Progenitor cell of endocrine pancreas (in vitro differentiated cells): ENCODE results near the gene SPTBN5. TPM values are rescaled to one million over a fixed set of nuclear protein-coding genes. Genes with fewer than 3 reads are reported as not detected.

Source experiments
- DNase-seq: peaks from one replicate; pipeline ENCODE4 v3.0.0; 2021; ENCODE audit warnings: low spot score; ENCODE audit not compliant: unreplicated experiment
- H3K27ac Mint-ChIP-seq: 2 replicates; pipeline ENCODE4 v1.8.0; 2021; ENCODE audit warnings: mild to moderate bottlenecking, moderate library complexity, mixed read lengths
- H3K27me3 Mint-ChIP-seq: 2 replicates; pipeline ENCODE4 v1.8.0; 2021; ENCODE audit warnings: mixed read lengths
- H3K36me3 Mint-ChIP-seq: 2 replicates; pipeline ENCODE4 v1.8.0; 2022; ENCODE audit warnings: mixed read lengths; ENCODE audit not compliant: insufficient read depth
- H3K4me1 Mint-ChIP-seq: 2 replicates; pipeline ENCODE4 v1.8.0; 2021; ENCODE audit warnings: low read depth, mixed read lengths
- H3K4me3 Mint-ChIP-seq: 2 replicates; pipeline ENCODE4 v1.8.0; 2021; ENCODE audit warnings: low read depth, mild to moderate bottlenecking, moderate library complexity, mixed read lengths
- H3K9me3 Mint-ChIP-seq: 2 replicates; pipeline ENCODE4 v1.8.0; 2021; ENCODE audit warnings: low read depth, mixed read lengths
- total RNA-seq: library from RNA; stranded (reverse); gene quantifications from 2 replicates; pipeline ENCODE4 v1.2.1, GENCODE V29; 2021
- TF ChIP-seq, protein P1 (sequence below): fragments of 200-600 bp; sonication (generic); IDR thresholded peaks from one replicate; pipeline ENCODE4 v1.5.0; 2021; ENCODE audit warnings: antibody characterized with exemption, mild to moderate bottlenecking; ENCODE audit not compliant: unreplicated experiment

Gene SPTBN5
- total RNA-seq, 1 donor from 2014 or later, result 7.9 TPM

DNA sequence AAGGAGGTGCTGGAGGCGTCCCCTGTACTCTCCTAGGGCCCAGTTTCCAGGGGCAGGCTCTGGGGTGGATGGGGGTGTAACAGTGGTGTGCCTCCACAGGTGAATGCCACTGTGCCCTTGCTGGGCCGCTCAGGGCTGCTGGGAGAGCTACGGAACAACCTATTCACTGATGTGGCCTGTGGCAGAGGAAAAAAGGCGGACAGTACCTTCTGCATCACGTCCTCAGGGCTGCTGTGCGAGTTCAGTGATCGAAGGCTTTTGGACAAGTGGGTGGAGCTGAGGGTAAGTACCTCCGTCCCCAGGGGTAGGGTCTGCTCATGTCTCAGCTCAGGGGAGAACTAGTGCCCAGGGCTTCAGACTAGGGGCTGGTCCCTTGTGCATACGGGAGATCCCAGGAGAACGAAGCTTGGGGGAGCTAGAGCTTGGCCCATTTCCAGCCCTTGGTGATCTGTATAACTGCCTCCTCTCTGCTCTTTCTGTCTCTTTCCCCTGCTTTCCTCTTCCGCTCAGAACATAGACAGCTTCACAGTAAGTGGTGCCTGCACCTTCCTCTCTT lies 81.0 kb downstream of the SPTBN5 start:
- Mint-ChIP-seq H3K4me1 (no peaks in the 10 kb centered on the region), H3K4me3 (no peak overlapping the region), H3K27me3 (no peaks in the 10 kb centered on the region), H3K36me3 (peaks cover 9% of the 10 kb centered on the region), H3K27ac (no peak overlapping the region), H3K9me3 (no peaks in the 10 kb centered on the region)
- no peak for DNase-seq
- TF ChIP-seq, protein P1, sequence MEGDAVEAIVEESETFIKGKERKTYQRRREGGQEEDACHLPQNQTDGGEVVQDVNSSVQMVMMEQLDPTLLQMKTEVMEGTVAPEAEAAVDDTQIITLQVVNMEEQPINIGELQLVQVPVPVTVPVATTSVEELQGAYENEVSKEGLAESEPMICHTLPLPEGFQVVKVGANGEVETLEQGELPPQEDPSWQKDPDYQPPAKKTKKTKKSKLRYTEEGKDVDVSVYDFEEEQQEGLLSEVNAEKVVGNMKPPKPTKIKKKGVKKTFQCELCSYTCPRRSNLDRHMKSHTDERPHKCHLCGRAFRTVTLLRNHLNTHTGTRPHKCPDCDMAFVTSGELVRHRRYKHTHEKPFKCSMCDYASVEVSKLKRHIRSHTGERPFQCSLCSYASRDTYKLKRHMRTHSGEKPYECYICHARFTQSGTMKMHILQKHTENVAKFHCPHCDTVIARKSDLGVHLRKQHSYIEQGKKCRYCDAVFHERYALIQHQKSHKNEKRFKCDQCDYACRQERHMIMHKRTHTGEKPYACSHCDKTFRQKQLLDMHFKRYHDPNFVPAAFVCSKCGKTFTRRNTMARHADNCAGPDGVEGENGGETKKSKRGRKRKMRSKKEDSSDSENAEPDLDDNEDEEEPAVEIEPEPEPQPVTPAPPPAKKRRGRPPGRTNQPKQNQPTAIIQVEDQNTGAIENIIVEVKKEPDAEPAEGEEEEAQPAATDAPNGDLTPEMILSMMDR, result no peak

DNA sequence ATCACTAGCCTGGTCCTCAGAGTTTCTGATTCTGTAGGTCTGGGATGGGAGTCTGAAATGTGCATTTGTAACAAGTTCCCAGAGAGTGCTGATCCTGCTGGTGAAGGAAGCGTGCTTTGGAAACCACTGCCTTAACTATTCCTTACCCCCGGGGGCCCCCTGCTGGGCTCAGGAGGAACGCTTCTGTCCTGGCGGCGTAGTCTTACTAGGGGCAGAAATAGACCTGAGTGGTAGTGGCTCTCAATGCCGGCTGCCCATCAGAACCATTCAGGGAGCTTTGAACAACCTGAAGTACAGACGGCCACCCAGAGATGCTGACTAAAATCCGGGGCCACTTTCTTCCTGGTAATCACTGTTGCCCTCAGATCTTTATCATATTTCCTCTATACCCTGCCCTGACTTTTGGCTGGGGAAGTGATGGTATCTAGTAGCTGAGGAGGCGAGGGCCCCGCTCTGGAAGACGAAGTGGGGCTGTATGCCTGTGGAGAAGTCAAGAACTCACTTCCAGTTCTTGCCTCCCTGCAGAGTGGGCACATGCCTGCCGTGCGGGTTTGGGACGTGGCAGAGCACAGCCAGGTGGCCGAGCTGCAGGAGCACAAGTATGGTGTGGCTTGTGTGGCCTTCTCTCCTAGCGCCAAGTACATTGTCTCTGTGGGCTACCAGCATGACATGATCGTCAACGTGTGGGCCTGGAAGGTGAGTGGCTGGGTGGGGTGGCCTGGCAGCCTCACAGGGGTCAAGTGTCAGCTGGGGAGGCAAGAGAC lies 82.2 kb downstream of the SPTBN5 start:
- Mint-ChIP-seq H3K4me1 (no peaks in the 10 kb centered on the region), H3K27ac (no peak overlapping the region), H3K4me3 (no peak overlapping the region), H3K27me3 (no peaks in the 10 kb centered on the region), H3K36me3 (peaks cover 4% of the 10 kb centered on the region), H3K9me3 (no peaks in the 10 kb centered on the region)
- TF ChIP-seq, protein P1, result peak; percentile 88
- peak; percentile 75 for DNase-seq

DNA sequence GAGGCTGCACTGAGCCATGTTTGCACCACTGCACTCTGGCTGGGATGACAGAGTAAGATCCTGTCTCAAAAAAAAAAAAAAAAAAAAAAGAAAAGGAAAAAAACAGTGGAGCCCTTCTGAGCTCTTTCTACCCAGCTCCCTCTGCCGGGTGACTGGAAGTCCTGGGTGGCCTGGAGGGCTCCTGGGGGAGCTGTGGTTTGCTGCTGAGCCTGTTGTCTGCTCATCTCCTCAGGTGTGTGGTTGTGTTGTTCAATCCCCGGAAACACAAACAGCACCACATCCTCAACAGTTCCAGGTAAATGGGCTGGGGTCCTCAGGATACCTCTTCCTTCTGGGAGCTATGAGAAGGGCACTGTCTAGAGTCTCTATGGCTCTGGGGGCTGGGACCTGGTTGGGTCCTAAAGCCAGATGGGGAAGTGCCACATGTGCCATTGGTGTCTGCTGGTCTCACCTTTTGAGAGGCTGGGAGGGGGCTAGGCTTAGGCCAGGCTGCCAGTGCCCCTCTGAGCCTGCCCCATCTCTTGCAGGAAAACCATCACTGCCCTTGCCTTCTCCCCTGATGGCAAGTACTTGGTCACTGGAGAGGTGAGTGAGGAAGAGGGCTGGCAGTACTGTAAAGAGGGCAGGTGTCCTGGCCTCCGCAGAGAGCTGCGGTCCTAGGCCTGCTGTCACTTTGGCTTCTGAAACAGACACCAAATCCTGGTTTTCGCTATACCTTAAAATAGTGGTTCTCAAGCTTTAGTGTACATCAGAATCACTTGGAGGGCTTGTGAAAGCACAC lies 83.0 kb downstream of the SPTBN5 start:
- TF ChIP-seq, protein P1, result no peak
- Mint-ChIP-seq H3K9me3 (no peaks in the 10 kb centered on the region), H3K27me3 (no peaks in the 10 kb centered on the region), H3K4me3 (no peak overlapping the region), H3K27ac (no peak overlapping the region), H3K36me3 (peaks cover 4% of the 10 kb centered on the region), H3K4me1 (no peaks in the 10 kb centered on the region)
- no peak for DNase-seq

DNA sequence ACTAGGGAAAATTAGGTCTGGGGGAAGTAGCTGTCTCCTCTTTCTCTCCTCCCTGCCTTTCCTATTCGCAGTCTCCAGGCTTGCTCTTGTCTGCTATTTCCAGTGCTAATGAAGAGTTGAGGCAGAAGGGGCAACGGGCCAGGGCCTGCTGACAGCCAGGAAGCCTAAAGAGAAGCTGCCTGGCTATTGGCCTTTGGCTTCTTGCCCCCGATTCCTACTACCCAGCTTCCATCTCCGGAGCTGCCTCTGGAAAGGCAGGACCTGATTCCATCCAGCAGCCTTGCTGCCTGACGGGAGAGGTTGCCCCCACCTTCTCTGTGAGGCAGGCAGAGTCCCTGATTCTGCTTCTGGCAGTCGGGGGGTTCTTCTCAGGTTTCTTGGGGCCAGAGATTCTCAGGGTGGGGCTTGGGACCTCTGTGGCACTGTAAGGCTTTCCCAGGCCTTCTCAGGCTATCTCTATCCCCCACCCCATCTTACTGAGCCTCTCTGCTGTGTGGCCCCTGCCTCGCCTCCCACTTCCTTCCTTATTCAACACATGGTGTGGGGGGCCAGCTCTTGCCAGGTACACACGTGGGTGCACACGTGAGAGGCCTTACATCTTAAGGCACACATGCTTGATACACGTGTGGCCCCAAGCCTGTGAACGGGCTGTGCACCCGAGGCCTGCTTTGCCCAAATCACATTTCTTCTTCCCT lies 84.2 kb downstream of the SPTBN5 start:
- peaks cover 4% of the 10 kb centered on the region for H3K36me3 Mint-ChIP-seq
- no peak overlapping the region for H3K4me3 Mint-ChIP-seq
- H3K27ac Mint-ChIP-seq, result no peak overlapping the region
- TF ChIP-seq, protein P1, result no peak
- no peaks in the 10 kb centered on the region for H3K27me3 Mint-ChIP-seq
- DNase-seq, result no peak
- no peaks in the 10 kb centered on the region for H3K9me3 Mint-ChIP-seq
- no peaks in the 10 kb centered on the region for H3K4me1 Mint-ChIP-seq

DNA sequence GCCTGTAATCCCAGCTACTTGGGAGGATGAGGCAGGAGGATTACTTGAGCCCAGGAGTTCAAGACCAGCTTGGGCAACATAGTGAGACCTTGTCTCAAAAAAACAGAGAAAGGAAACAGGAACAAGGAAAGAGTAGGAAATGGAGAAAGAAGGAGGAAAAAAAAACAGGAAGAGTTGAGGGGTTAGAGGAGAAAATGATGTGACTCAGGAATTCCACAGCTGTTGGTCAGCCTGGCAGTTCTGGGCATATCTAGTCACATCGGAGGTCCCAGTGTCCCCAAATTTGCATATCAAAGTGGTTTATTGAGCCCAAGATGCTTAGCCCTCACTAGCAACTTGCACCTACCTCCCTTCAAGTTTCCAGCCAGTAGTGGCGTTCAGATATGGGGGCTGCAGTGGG lies 84.7 kb downstream of the SPTBN5 start:
- Mint-ChIP-seq H3K4me3 (no peak overlapping the region), H3K27ac (no peak overlapping the region), H3K4me1 (no peaks in the 10 kb centered on the region), H3K36me3 (peaks cover 4% of the 10 kb centered on the region), H3K27me3 (no peaks in the 10 kb centered on the region), H3K9me3 (no peaks in the 10 kb centered on the region)
- no peak for DNase-seq
- TF ChIP-seq, protein P1, result no peak
